GM21737 (cell line): ENCODE results near the gene MIOS.

ENCODE experiments used
- ATAC-seq: cut with Tn5 transposase; IDR thresholded peaks from one replicate; pipeline ENCODE4 v1.9.1; 2021; ENCODE audit warnings: mild to moderate bottlenecking, moderate library complexity; ENCODE audit not compliant: unreplicated experiment

Gene MIOS

GRCh38 chr7:7581531-7582179, 15.0 kb downstream of the MIOS start:
- ATAC-seq, result no peak

- no peak for ATAC-seq
Observed at GRCh38 chr7:7582596-7582995, 15.9 kb downstream of the MIOS start.

GRCh38 chr7:7583731-7584130, 17.0 kb downstream of the MIOS start:
- ATAC-seq, result no peak

GRCh38 chr7:7584653-7585052, 18.0 kb downstream of the MIOS start:
- no peak for ATAC-seq

GRCh38 chr7:7585241-7585928, 18.7 kb downstream of the MIOS start:
- ATAC-seq, result no peak

- no peak for ATAC-seq
Observed at GRCh38 chr7:7595451-7595850, 28.8 kb downstream of the MIOS start.

GRCh38 chr7:7596176-7596575, 29.5 kb downstream of the MIOS start:
- ATAC-seq, result no peak

- ATAC-seq, result no peak
Observed at GRCh38 chr7:7607010-7607409, 40.3 kb downstream of the MIOS start.

- ATAC-seq, result no peak
Observed at GRCh38 chr7:7609330-7609729, 42.6 kb downstream of the MIOS start.

GRCh38 chr7:7612519-7612918, 45.8 kb downstream of the MIOS start:
- no peak for ATAC-seq

GRCh38 chr7:7613210-7613609, 46.5 kb downstream of the MIOS start:
- ATAC-seq, result no peak

- ATAC-seq, result no peak
Observed at GRCh38 chr7:7614018-7614741, 47.5 kb downstream of the MIOS start.

- ATAC-seq, result no peak
Observed at GRCh38 chr7:7617550-7617949, 50.9 kb downstream of the MIOS start.

GRCh38 chr7:7618410-7618809, 51.7 kb downstream of the MIOS start:
- ATAC-seq, result no peak

- ATAC-seq, result no peak
Observed at GRCh38 chr7:7620236-7620635, 53.6 kb downstream of the MIOS start.

GRCh38 chr7:7620644-7621210, 54.0 kb downstream of the MIOS start:
- no peak for ATAC-seq

GRCh38 chr7:7628476-7628875, 61.8 kb downstream of the MIOS start:
- ATAC-seq, result no peak

- no peak for ATAC-seq
Observed at GRCh38 chr7:7630626-7631329, 64.1 kb downstream of the MIOS start.

GRCh38 chr7:7639421-7639820, 72.7 kb downstream of the MIOS start:
- ATAC-seq, result no peak

GRCh38 chr7:7639847-7640220, 73.2 kb downstream of the MIOS start:
- no peak for ATAC-seq
